PC-3 (cell line): ENCODE results near the gene CCR9.

Experiments
- EZH2phosphoT487 ChIP-seq: fragments of 300-600 bp; sonication (generic); IDR thresholded peaks from 2 replicates; pipeline ENCODE4 v1.6.1; 2018; ENCODE audit warnings: mild to moderate bottlenecking, antibody characterized with exemption, low read length, borderline replicate concordance
- TF ChIP-seq, protein P1 (sequence below): fragments of 300-600 bp; sonication (generic); conservative IDR thresholded peaks from 2 replicates; pipeline ENCODE4 v1.5.1; 2017; ENCODE audit warnings: antibody characterized with exemption, low read depth, mild to moderate bottlenecking, low read length

GRCh38 chr3:45944830-45945620 is 58.7 kb downstream of the CCR9 start:
- TF ChIP-seq, protein P1, sequence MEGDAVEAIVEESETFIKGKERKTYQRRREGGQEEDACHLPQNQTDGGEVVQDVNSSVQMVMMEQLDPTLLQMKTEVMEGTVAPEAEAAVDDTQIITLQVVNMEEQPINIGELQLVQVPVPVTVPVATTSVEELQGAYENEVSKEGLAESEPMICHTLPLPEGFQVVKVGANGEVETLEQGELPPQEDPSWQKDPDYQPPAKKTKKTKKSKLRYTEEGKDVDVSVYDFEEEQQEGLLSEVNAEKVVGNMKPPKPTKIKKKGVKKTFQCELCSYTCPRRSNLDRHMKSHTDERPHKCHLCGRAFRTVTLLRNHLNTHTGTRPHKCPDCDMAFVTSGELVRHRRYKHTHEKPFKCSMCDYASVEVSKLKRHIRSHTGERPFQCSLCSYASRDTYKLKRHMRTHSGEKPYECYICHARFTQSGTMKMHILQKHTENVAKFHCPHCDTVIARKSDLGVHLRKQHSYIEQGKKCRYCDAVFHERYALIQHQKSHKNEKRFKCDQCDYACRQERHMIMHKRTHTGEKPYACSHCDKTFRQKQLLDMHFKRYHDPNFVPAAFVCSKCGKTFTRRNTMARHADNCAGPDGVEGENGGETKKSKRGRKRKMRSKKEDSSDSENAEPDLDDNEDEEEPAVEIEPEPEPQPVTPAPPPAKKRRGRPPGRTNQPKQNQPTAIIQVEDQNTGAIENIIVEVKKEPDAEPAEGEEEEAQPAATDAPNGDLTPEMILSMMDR, result no peak
- TF ChIP-seq EZH2phosphoT487, result no peak
